Measurements from ENCODE around the gene SPDEF. TPM values are rescaled to one million over a fixed set of nuclear protein-coding genes. Genes with fewer than 3 reads are reported as not detected.

The SPDEF gene
- total and polyA plus RNA-seq, 2 experiments from 2014 or later, result 0.69 TPM; not detected in 1

DNA sequence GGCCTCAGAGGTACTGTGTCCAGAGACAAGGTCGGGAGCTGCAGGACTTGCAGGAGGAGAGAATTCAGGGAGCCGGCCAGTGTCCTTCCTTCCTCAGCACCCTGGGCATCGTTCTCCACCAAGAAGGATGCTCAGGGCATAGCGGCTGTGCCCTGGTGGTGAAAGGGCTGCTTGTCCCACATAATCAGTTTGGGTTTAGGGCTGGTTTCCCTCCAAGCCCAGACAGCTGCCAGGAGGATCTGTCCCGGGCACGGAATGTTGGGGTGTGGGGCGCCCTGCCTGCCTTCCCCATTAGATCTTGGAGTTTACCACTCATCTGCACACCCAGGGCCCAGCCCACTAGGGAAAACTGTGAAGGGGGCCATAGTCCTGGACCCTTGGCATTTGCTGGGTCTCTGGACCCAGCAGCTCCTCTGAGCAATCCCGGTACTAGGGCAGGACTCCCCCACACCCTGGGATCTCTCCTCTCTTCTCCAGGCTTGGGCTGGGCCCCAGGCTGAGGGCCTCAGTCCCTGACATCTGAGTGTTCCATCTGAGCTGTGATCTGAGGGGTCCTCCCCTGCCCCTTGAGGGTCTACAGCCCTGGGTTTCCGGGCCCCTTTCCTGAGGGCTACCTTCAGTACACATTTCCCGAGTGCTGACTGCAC is 18.6 kb upstream of the SPDEF start (continued):
- TF ChIP-seq, protein P1, sequence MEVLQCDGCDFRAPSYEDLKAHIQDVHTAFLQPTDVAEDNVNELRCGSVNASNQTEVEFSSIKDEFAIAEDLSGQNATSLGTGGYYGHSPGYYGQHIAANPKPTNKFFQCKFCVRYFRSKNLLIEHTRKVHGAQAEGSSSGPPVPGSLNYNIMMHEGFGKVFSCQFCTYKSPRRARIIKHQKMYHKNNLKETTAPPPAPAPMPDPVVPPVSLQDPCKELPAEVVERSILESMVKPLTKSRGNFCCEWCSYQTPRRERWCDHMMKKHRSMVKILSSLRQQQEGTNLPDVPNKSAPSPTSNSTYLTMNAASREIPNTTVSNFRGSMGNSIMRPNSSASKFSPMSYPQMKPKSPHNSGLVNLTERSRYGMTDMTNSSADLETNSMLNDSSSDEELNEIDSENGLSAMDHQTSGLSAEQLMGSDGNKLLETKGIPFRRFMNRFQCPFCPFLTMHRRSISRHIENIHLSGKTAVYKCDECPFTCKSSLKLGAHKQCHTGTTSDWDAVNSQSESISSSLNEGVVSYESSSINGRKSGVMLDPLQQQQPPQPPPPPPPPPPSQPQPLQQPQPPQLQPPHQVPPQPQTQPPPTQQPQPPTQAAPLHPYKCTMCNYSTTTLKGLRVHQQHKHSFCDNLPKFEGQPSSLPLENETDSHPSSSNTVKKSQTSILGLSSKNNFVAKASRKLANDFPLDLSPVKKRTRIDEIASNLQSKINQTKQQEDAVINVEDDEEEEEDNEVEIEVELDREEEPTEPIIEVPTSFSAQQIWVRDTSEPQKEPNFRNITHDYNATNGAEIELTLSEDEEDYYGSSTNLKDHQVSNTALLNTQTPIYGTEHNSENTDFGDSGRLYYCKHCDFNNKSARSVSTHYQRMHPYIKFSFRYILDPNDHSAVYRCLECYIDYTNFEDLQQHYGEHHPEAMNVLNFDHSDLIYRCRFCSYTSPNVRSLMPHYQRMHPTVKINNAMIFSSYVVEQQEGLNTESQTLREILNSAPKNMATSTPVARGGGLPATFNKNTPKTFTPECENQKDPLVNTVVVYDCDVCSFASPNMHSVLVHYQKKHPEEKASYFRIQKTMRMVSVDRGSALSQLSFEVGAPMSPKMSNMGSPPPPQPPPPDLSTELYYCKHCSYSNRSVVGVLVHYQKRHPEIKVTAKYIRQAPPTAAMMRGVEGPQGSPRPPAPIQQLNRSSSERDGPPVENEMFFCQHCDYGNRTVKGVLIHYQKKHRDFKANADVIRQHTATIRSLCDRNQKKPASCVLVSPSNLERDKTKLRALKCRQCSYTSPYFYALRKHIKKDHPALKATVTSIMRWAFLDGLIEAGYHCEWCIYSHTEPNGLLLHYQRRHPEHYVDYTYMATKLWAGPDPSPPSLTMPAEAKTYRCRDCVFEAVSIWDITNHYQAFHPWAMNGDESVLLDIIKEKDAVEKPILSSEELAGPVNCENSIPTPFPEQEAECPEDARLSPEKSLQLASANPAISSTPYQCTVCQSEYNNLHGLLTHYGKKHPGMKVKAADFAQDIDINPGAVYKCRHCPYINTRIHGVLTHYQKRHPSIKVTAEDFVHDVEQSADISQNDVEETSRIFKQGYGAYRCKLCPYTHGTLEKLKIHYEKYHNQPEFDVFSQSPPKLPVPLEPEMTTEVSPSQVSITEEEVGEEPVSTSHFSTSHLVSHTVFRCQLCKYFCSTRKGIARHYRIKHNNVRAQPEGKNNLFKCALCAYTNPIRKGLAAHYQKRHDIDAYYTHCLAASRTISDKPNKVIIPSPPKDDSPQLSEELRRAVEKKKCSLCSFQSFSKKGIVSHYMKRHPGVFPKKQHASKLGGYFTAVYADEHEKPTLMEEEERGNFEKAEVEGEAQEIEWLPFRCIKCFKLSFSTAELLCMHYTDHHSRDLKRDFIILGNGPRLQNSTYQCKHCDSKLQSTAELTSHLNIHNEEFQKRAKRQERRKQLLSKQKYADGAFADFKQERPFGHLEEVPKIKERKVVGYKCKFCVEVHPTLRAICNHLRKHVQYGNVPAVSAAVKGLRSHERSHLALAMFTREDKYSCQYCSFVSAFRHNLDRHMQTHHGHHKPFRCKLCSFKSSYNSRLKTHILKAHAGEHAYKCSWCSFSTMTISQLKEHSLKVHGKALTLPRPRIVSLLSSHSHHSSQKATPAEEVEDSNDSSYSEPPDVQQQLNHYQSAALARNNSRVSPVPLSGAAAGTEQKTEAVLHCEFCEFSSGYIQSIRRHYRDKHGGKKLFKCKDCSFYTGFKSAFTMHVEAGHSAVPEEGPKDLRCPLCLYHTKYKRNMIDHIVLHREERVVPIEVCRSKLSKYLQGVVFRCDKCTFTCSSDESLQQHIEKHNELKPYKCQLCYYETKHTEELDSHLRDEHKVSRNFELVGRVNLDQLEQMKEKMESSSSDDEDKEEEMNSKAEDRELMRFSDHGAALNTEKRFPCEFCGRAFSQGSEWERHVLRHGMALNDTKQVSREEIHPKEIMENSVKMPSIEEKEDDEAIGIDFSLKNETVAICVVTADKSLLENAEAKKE (CRISPR knock-in tag; IDR thresholded peaks at IDR 0.05), result no peak
- TF ChIP-seq POLR2AphosphoS5 (IDR thresholded peaks at IDR 0.05; ENCODE audit: low read depth), result no peak
- no peak for TF ChIP-seq EZH2 (IDR thresholded peaks at IDR 0.05; ENCODE audit: low read depth, unreplicated experiment)

DNA sequence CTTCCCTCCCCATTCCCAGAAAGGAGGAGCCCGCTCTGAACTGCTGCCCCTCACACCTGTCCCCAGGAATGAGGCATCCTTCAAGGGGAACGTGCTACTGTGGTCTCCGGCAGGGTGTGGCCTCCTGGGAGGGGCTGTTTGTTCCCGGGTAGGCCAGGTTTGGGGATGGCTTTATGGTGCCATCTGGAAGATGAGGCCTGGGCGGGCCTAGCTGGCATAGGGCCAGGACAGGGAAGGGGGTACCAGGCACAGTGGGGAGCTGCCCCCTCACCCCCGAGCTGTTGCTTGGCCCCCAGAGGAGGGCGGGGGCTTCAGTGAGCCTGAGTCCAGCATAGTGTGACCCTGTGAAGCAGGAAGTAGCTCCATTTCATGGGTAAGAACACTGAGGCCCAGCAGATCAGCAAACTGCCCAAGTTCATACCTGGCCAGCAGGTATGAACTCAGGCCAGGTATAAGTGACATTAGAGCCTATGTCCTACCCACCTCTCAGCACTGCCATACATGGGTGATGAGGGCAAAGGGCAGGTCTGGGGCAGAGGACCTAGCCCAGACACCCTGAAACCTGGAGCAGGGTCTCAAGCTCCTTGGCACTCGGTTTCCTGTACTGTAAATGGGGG is 17.5 kb upstream of the SPDEF start:
- Mint-ChIP-seq H3K9me3 (no peaks in the 10 kb centered on the region; the same call in 1 of the 3 replicates), H3K27ac (no peak overlapping the region)
- ATAC-seq, result no peak
- TF ChIP-seq, protein P1 (CRISPR knock-in tag; IDR thresholded peaks at IDR 0.05), result no peak
- TF ChIP-seq EZH2 (IDR thresholded peaks at IDR 0.05; ENCODE audit: low read depth, unreplicated experiment) (no peak), ZNF331 (CRISPR knock-in tag; IDR thresholded peaks at IDR 0.05; ENCODE audit: low read depth) (no peak), CREB1 (CRISPR knock-in tag; IDR thresholded peaks at IDR 0.05; ENCODE audit: low read depth) (no peak), ZNF114 (CRISPR knock-in tag; IDR thresholded peaks at IDR 0.05) (no peak)

More for the DNA sequence above, 17.5 kb upstream of the SPDEF start:
- no peak overlapping the region for H2AFZ ChIP-seq
- H3K79me2 ChIP-seq (replicated peaks; ENCODE audit: insufficient read depth), result no peaks in the 10 kb centered on the region
- H3K27ac ChIP-seq (ENCODE audit: low read depth), result no peak overlapping the region
- H3K9me2 ChIP-seq (ENCODE audit: insufficient read depth), result no peaks in the 10 kb centered on the region
- H3K36me3 ChIP-seq (ENCODE audit: insufficient read depth), result no peaks in the 10 kb centered on the region
- no peaks in the 10 kb centered on the region for H3K27me3 ChIP-seq (ENCODE audit: insufficient read depth)
- no peaks in the 10 kb centered on the region for H3K36me3 Mint-ChIP-seq (ENCODE audit: low read depth)
- H3K4me3 Mint-ChIP-seq, result no peak overlapping the region
- peaks cover 15% of the 10 kb centered on the region for H3K4me1 ChIP-seq (ENCODE audit: insufficient read depth)
- no peak overlapping the region for H3K4me2 ChIP-seq
- no peak overlapping the region for H3K4me3 ChIP-seq
- 0 out of 2 replicates have a peak, but pooled peaks cover 3% of the 10 kb centered on the region for H4K20me1 ChIP-seq (replicated peaks; ENCODE audit: insufficient read depth)
- no peaks in the 10 kb centered on the region for H3F3A ChIP-seq (replicated peaks; ENCODE audit: low read depth)
- H3K27me3 Mint-ChIP-seq (ENCODE audit: insufficient read depth, low read depth, poor library complexity), result peaks cover 16% of the 10 kb centered on the region
- DNase-seq (ENCODE audit: low spot score), result no peak
- H3K4me1 Mint-ChIP-seq, result peaks cover 19% of the 10 kb centered on the region
